ENCODE measurements around the gene SLC8A2. TPM values are rescaled to one million over a fixed set of nuclear protein-coding genes. Genes with fewer than 3 reads are reported as not detected.

SLC8A2 gene, protein sequence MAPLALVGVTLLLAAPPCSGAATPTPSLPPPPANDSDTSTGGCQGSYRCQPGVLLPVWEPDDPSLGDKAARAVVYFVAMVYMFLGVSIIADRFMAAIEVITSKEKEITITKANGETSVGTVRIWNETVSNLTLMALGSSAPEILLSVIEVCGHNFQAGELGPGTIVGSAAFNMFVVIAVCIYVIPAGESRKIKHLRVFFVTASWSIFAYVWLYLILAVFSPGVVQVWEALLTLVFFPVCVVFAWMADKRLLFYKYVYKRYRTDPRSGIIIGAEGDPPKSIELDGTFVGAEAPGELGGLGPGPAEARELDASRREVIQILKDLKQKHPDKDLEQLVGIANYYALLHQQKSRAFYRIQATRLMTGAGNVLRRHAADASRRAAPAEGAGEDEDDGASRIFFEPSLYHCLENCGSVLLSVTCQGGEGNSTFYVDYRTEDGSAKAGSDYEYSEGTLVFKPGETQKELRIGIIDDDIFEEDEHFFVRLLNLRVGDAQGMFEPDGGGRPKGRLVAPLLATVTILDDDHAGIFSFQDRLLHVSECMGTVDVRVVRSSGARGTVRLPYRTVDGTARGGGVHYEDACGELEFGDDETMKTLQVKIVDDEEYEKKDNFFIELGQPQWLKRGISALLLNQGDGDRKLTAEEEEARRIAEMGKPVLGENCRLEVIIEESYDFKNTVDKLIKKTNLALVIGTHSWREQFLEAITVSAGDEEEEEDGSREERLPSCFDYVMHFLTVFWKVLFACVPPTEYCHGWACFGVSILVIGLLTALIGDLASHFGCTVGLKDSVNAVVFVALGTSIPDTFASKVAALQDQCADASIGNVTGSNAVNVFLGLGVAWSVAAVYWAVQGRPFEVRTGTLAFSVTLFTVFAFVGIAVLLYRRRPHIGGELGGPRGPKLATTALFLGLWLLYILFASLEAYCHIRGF
- total RNA-seq: not detected

- CTCF ChIA-PET: interaction anchor here (0.6 to 1.2 kb wide), 3 partner anchors 13 to 35 kb away, joined by 3 to 4 read pairs (median 3); partner anchors contain the start of gene KPTN
- POLR2A ChIA-PET: no interaction called here
These were observed at the start of gene SLC8A2 for GRCh38 chr19:47471733-47472457. Gene SLC8A2, minus strand, starts transcription at chr19:47471893. Its CDS starts 5,490 bp downstream, at chr19:47466403.

- ChIA-PET POLR2A (no interaction called here), CTCF (interaction anchor here (0.6 kb wide), 1 partner anchor 1011 kb away, joined by 3 read pairs; no protein-coding TSS in a partner anchor)
These were observed 49.1 kb upstream of the SLC8A2 start for GRCh38 chr19:47520839-47521238.

DNA sequence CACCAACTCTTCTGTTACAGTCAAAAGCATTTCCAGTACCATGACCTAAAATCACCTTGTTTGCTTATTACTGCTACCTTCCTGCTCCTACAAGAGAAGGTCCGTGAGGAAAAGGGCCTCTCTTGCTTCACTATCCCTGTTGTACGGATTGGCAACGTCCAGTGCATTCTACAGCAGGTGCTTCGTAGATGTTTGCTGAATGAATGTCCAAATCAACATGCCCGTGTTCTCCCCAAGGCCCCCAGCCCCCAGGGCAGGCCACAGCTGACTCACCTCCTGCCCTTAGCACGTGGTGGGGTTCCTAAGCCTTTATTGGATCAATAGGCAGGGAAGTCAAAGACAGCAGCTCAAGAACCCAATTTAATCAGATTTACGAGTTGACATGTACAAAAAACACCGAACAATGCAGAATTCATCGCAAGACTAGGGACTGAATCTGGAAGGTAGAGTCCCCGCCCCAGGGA, 48.7 kb upstream of the SLC8A2 start:
- POLR2A ChIA-PET: no interaction called here
- CTCF ChIA-PET: interaction anchor here (0.6 to 0.9 kb wide), 2 partner anchors 178 to 1011 kb away, joined by 3 to 4 read pairs; no protein-coding TSS in a partner anchor

GRCh38 chr19:47518854-47519253, 47.2 kb upstream of the SLC8A2 start:
- ChIA-PET POLR2A (no interaction called here), CTCF (interaction anchor here (0.8 to 2.2 kb wide), 2 partner anchors 55 to 82 kb away, joined by 4 to 6 read pairs; no protein-coding TSS in a partner anchor)

DNA sequence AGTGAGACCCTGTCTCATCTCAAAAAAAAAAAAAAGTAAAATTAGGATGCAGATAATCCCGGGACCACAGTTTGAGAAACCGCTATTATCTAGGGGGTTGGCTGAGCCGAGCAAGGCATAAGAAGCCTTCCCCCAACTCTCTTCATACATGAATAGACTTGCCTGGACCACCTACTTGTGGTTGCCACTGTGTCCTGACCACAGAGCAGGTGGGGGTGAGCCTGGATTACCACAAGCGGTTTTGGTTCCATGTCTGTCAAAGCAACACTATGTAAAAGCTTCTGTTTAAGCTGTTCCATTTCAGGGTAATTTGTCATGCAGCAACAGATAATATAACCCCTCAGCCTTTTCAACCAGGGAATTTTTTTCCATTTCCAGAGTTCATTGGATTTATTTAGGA, 46.4 kb upstream of the SLC8A2 start:
- ChIA-PET CTCF (interaction anchor here (0.8 to 2.2 kb wide), 3 partner anchors 55 to 82 kb away, joined by 3 to 6 read pairs (median 4); no protein-coding TSS in a partner anchor), POLR2A (interaction anchor here (0.7 kb wide), 1 partner anchor 919 kb away, joined by 5 read pairs; no protein-coding TSS in a partner anchor)

DNA sequence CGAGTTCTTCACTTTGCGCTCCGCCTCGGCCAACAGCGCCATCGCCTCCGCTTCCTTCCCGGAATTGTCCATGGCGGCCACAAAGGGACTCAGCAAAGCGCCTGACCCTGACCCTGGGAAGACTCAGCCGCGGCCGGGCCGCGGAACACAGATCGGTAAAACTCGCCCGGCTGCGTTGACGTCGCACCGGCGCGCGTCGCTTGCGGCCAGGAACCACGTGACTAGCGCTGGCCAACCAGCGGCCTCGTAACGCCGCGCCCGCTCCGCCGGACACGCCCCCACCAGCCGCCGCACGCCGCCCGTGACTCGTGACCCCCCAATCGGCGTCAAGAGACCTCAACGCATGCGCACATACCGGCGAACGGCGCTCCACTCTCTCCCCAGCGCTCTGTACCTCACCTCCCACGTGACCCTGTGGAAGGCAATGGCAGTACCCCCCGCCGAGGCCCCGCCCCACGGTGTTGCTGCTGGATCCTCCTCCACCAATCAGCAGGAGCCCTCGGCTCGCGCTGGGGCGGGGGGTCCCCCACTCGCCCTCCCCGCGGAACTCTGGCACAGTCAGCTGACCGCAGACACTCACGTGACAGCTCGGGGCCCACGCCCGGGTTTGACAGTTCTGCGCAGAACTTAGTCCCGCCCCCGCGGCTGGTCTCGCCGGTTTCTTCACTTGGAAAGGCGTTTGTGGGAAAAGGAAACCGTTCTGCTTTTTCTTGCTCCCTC, 43.3 kb upstream of the SLC8A2 start, which contains the start of gene NAPA:
NAPA (minus strand) TSS at position 195 of the 720 bp plus-strand sequence; CDS start at position 72, 123 bp downstream.
- POLR2A ChIA-PET: interaction anchor here (0.5 to 1.4 kb wide), 4 partner anchors 16 to 202 kb away, joined by 3 to 7 read pairs (median 6); no protein-coding TSS in a partner anchor
- CTCF ChIA-PET: interaction anchor here (0.9 to 1.7 kb wide), 8 partner anchors 9 to 229 kb away, joined by 3 to 17 read pairs (median 4); partner anchors contain the start of gene KPTN

- ChIA-PET POLR2A (interaction anchor here (0.9 kb wide), 1 partner anchor 30 kb away, joined by 4 read pairs; the partner anchor contains the start of gene KPTN), CTCF (interaction anchor here (0.6 to 1.3 kb wide), 3 partner anchors 79 to 229 kb away, joined by 3 read pairs; no protein-coding TSS in a partner anchor)
These were observed 42.6 kb upstream of the SLC8A2 start for GRCh38 chr19:47514151-47514868.

DNA sequence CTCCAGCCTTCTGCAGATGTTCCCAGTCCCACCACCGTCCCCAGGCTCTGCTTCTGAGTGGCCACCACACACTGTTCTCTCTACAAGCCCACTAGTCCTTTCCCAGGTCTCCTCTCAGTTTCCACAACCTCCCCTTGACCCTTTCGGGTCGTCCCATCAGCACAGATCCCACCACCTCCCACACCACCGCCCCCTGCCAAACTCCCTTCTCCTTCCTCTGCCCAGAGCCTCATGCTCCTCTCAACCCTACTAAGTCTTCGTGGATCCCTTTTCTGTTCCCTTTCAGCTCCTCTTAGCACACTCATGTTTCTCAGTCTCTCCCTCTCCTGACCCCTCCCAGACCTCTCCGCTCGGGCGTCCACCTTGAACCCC, 41.2 kb upstream of the SLC8A2 start:
- POLR2A ChIA-PET: interaction anchor here (0.7 kb wide), 1 partner anchor 13 kb away, joined by 5 read pairs; no protein-coding TSS in a partner anchor
- CTCF ChIA-PET: interaction anchor here (1.1 to 1.2 kb wide), 2 partner anchors 10 to 29 kb away, joined by 3 to 4 read pairs; partner anchors contain the start of gene KPTN

GRCh38 chr19:47512183-47512947, 40.7 kb upstream of the SLC8A2 start:
- POLR2A ChIA-PET: no interaction called here
- CTCF ChIA-PET: interaction anchor here (0.6 to 1.2 kb wide), 3 partner anchors 10 to 76 kb away, joined by 3 to 4 read pairs (median 3); partner anchors contain the start of gene KPTN

- POLR2A ChIA-PET: no interaction called here
- CTCF ChIA-PET: interaction anchor here (0.9 to 1.2 kb wide), 3 partner anchors 11 to 75 kb away, joined by 3 to 4 read pairs (median 3); partner anchors contain the start of gene KPTN
These were observed 40.0 kb upstream of the SLC8A2 start for GRCh38 chr19:47511681-47512080.

DNA sequence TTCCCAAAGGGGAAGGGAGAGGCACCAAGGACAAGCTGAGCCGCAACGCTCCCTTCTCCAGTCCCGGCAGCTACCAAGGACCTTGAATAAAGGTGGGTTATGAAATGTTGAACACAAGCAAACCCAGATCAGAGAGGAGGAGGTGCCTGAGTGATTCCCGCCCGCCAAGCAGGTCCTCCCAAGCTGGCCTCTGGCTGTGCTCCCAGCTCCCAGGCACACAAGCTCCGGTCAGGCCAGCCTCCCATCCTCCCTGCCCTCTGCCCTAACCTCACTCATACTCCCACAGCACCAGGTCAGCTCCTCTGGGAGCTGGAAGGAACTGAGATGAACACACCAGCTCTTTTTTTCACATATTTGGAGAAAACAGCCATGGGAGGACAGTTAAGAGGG, 39.4 kb upstream of the SLC8A2 start:
- POLR2A ChIA-PET: no interaction called here
- CTCF ChIA-PET: interaction anchor here (0.6 to 1.1 kb wide), 4 partner anchors 15 to 184 kb away, joined by 3 to 4 read pairs (median 3); partner anchors contain the start of gene KPTN

GRCh38 chr19:47510516-47511127, 38.9 kb upstream of the SLC8A2 start:
- ChIA-PET POLR2A (no interaction called here), CTCF (interaction anchor here (0.5 to 1.1 kb wide), 5 partner anchors 15 to 184 kb away, joined by 3 to 4 read pairs (median 3); partner anchors contain the start of gene KPTN)

DNA sequence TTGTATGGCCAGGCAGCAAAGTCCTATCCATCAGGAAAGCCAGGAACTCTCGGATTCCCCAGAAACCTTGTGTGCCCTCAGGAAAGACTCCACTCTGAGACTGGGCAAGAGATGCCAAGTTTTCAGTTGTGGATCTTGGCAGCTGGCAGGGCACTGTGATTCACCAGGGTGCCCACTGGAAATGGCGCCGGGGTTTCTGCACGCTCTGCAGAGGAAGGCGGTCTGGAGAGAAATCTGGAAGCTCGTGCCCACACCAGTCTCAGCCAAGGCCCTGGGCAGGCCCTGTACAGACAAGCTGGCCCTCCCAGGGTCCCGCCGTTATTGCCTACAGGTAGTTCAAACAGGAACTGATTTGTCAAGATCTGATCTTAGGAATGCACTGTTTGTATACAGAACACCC, 38.3 kb upstream of the SLC8A2 start:
- ChIA-PET CTCF (interaction anchor here (0.5 kb wide), 1 partner anchor 32 kb away, joined by 3 read pairs; no protein-coding TSS in a partner anchor), POLR2A (no interaction called here)

DNA sequence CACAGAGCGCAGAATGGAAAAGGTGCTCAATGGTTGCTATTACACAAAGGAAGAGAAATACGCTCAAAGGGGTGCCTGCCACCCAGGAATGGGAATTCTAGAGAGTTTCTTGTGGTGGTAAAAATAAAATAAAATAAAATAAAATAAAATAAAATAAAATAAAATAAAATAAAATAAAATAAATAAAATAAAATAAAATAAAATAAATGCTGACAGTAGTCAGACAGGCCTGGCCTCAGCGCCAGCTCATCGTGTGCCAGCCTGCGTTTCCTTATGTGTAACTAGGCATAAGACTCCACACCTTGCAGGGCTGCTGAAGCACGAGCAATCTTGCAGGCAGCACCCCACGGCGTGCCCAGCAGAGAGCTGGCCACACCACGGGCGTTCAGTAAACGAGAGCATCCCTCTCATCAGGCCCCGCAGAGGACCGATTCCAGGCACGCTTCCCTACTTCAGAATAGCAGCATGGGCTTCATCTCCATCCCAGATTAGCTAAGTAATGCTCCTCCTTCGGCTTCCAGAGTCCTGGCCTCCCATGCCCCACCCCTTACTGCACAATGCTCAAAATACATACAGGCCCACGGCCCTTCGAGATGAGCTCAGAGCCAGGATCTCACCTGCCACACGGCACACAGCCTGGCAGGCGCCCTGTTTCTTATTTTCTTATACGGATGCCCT, 37.6 kb upstream of the SLC8A2 start:
- ChIA-PET CTCF (no interaction called here), POLR2A (no interaction called here)

GRCh38 chr19:47508721-47509120, 37.0 kb upstream of the SLC8A2 start:
- ChIA-PET CTCF (no interaction called here), POLR2A (no interaction called here)

Measured in activated CD8-positive, alpha-beta memory T cell treated with anti-CD3 and anti-CD28 coated beads for 36 hours (primary cell).